Parathyroid adenoma (tissue), 2 donors: ENCODE measurements around the gene TTC33.

Experiments
- H2AFZ ChIP-seq: fragments of 300-600 bp; sonication (generic); one replicate; pipeline ENCODE4 v1.7.0; 2017; ENCODE audit warnings: antibody characterized with exemption, mild to moderate bottlenecking
- H3K27ac ChIP-seq: fragments of 300-600 bp; sonication (generic); one replicate; pipeline ENCODE4 v1.7.0; 2017
- H3K27me3 ChIP-seq: fragments of 300-600 bp; sonication (generic); one replicate; pipeline ENCODE4 v1.7.0; 2017; ENCODE audit warnings: low read length; ENCODE audit not compliant: control insufficient read depth, insufficient read depth
- H3K36me3 ChIP-seq: fragments of 300-600 bp; sonication (generic); one replicate; pipeline ENCODE4 v1.7.0; 2017; ENCODE audit warnings: low read length; ENCODE audit not compliant: control insufficient read depth, insufficient read depth
- H3K4me1 ChIP-seq: fragments of 300-600 bp; sonication (generic); one replicate; pipeline ENCODE4 v1.7.0; 2017; ENCODE audit warnings: control low read depth
- H3K4me2 ChIP-seq: fragments of 300-600 bp; sonication (generic); one replicate; pipeline ENCODE4 v1.7.0; 2017; ENCODE audit warnings: low read length
- H3K4me3 ChIP-seq: fragments of 300-600 bp; sonication (generic); one replicate; pipeline ENCODE4 v1.7.0; 2017; ENCODE audit warnings: low read depth, low read length
- H3K79me2 ChIP-seq: fragments of 300-600 bp; sonication (generic); one replicate; pipeline ENCODE4 v1.7.0; 2017; ENCODE audit warnings: control low read depth
- H3K9ac ChIP-seq: fragments of 300-600 bp; sonication (generic); one replicate; pipeline ENCODE4 v1.7.0; 2017; ENCODE audit warnings: mild to moderate bottlenecking
- H3K9me3 ChIP-seq: fragments of 300-600 bp; sonication (generic); one replicate; pipeline ENCODE4 v1.7.0; 2017; ENCODE audit warnings: low read length; ENCODE audit not compliant: control insufficient read depth
- CTCF ChIP-seq: fragments of 300-600 bp; sonication (generic); IDR thresholded peaks from one replicate; pipeline ENCODE4 v1.7.0; 2017; ENCODE audit warnings: antibody characterized with exemption, mild to moderate bottlenecking
- donor health status: primary hyperparathyroidism.

TTC33 gene

GRCh38 chr5:40554813-40555212 is 200.9 kb downstream of the TTC33 start:
- Histone ChIP-seq H3K9me3 (no peaks in the 10 kb centered on the region), H3K79me2 (no peaks in the 10 kb centered on the region), H3K27me3 (no peaks in the 10 kb centered on the region), H3K36me3 (no peaks in the 10 kb centered on the region), H3K4me1 (no peaks in the 10 kb centered on the region), H3K4me2 (no peak overlapping the region), H3K27ac (no peak overlapping the region), H2AFZ (no peak overlapping the region), H3K9ac (no peak overlapping the region), H3K4me3 (no peak overlapping the region)
- no peak for TF ChIP-seq CTCF

- H2AFZ ChIP-seq = no peak overlapping the region
- H3K9me3 ChIP-seq = no peaks in the 10 kb centered on the region
- no peaks in the 10 kb centered on the region for H3K36me3 ChIP-seq
- no peak overlapping the region for H3K9ac ChIP-seq
- H3K4me2 ChIP-seq = no peak overlapping the region
- H3K4me1 ChIP-seq = no peaks in the 10 kb centered on the region
- H3K27me3 ChIP-seq = no peaks in the 10 kb centered on the region
- no peak overlapping the region for H3K4me3 ChIP-seq
- no peak for TF ChIP-seq CTCF
- H3K79me2 ChIP-seq = no peaks in the 10 kb centered on the region
- H3K27ac ChIP-seq = no peak overlapping the region
Observed at GRCh38 chr5:40554054-40554453, 201.7 kb downstream of the TTC33 start.

- H3K4me1 ChIP-seq = no peaks in the 10 kb centered on the region
- no peak overlapping the region for H3K4me3 ChIP-seq
- H3K79me2 ChIP-seq = no peaks in the 10 kb centered on the region
- TF ChIP-seq CTCF = no peak
- H3K4me2 ChIP-seq = no peak overlapping the region
- H3K9me3 ChIP-seq = no peaks in the 10 kb centered on the region
- no peak overlapping the region for H2AFZ ChIP-seq
- H3K36me3 ChIP-seq = no peaks in the 10 kb centered on the region
- H3K27ac ChIP-seq = no peak overlapping the region
- H3K27me3 ChIP-seq = no peaks in the 10 kb centered on the region
- H3K9ac ChIP-seq = no peak overlapping the region
Observed at GRCh38 chr5:40552981-40553380, 202.8 kb downstream of the TTC33 start.

- no peak overlapping the region for H3K27ac ChIP-seq
Observed at GRCh38 chr5:40551496-40552491, 204.0 kb downstream of the TTC33 start.

More at GRCh38 chr5:40551496-40552491, 204.0 kb downstream of the TTC33 start:
- Histone ChIP-seq H2AFZ (no peak overlapping the region), H3K9ac (no peak overlapping the region), H3K4me1 (no peaks in the 10 kb centered on the region), H3K27me3 (no peaks in the 10 kb centered on the region), H3K9me3 (no peaks in the 10 kb centered on the region), H3K79me2 (no peaks in the 10 kb centered on the region), H3K4me3 (no peak overlapping the region), H3K36me3 (no peaks in the 10 kb centered on the region), H3K4me2 (no peak overlapping the region)
- no peak for TF ChIP-seq CTCF
